ENCODE results near the gene DICER1.
"Not testable (repeated sequence)": the region's sequence is repeated elsewhere in the genome, so short reads cannot be mapped to it uniquely, and the experiment has no call there.

DICER1 gene

DNA sequence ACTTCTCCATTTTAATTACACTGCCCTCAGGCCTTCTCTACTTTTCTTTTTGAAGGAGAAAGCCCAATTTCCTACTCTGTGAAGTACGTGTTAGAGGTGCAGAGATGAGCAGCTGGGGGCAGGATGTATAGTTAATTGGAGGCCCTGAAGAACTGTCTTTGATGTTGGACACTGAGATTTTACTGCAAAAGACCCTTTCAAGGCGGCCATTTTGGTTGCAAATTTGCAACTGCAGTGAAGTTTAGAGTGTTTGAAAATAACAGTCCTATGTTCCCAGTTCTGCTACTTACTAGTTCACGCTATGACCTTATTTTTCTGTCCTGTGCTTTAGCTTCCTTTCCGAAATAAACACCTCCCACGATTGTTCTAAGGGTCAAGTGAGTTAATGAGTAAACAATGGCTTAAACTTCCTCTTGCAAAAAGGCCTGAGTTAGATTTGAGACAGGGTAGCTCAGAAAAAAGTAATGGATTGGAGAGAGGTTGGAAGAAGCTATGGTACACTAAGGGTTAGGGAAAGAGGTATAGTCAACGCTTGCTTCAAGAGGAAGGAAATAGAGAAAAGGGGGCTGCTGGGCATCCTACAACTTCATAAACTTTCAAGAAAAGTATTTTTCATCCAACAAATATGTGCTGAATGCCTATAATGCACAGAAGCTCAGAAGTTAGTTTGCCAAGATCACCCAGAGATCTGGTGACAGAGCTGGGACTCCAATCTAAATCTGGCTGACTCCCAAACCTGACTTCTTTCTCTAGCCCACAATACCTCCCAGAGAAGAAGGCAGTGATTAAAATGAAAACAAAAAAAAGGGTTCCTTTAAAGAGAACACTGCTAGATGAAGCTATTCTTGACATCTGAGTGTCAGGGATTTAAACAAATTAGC, 26.4 kb upstream of the DICER1 start:
- DNase-seq, result no peak

DNA sequence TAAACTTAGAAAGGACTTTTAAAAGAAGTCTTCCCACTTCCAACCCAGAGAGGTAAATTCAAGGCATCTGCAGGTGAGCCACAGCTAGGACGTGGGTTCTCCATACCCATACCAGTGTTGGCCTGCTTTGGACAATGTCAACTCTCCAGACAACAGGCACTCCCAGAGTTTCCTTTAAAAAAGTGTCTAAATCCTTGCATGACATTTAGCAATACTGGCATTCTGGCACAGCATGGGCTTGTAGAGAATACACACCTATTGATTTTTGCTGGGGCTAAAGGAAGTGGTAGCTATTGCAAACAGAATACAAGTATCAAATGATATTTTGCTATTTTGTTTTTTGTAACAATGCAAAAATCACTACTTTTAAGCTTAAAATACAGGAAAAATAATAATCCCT, 25.8 kb upstream of the DICER1 start:
- no peak for DNase-seq

DNA sequence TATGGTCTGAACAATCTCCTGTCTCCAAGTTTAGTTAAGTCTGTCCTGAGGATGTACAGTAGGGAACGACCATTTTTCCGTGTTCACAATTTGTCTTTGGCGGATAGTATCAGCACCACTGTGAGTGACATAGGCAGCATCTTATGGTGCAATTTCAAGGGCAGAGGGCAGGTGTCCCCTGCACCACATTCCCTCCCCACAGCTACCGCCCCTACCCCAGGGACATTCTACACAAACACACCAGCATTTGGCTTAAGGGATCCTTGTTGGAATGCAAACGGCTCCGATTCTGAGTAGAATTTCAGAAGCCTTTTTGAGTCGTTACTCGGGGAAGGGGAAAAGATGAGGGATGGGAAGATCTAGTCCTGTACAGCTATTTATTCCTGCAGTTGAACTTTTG, 25.1 kb upstream of the DICER1 start:
- no peak for DNase-seq

DNA sequence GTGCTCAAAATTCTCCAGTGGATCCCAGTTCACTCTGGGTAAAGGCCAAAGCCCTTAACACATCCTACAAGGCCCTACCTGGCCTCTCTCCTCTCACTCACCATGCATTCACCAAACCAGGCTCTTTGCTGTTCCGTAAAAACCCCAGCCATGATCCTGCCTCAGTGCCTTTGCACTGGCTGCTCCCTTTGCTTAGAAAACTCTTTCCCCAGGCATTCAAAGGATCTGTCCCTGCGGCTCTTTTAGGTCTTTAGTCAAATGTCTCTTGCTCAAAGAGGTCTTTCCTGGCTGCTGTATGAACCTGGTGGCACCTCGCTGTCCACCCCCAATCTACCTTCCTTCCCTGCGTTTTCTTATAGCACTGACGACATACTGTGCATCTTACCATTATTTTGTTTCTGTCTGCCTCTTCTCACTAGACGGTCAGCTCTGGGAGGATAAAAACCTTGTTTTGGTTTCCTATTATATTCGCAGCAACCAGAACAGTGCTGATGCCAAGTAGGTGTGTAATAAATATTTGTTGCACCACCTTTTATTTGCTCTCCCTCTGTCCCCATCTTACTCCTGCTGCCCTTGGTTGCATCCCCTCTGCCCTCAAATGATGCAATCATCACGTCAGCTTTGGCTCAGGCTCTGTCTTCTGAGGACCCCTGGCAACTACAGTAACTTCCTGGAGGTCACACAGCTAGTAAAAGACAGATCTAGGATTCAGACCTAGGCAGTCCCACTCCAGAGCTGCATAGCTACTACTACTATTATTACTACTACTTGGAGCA, 23.8 kb upstream of the DICER1 start:
- no peak for DNase-seq

DNA sequence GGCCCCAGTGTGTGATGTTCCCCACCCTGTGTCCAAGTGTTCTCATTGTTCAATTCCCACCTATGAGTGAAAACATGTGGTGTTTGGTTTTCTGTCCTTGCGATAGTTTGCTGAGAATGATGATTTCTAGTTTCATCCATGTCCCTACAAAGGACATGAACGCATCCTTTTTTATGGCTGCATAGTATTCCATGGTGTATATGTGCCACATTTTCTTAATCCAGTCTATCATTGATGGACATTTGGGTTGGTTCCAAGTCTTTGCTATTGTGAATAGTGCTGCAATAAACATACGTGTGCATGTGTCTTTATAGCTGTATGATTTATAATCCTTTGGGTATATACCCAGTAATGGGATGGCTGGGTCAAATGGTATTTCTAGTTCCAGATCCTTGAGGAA, 18.3 kb upstream of the DICER1 start:
- not testable (repeated sequence) for DNase-seq

DNA sequence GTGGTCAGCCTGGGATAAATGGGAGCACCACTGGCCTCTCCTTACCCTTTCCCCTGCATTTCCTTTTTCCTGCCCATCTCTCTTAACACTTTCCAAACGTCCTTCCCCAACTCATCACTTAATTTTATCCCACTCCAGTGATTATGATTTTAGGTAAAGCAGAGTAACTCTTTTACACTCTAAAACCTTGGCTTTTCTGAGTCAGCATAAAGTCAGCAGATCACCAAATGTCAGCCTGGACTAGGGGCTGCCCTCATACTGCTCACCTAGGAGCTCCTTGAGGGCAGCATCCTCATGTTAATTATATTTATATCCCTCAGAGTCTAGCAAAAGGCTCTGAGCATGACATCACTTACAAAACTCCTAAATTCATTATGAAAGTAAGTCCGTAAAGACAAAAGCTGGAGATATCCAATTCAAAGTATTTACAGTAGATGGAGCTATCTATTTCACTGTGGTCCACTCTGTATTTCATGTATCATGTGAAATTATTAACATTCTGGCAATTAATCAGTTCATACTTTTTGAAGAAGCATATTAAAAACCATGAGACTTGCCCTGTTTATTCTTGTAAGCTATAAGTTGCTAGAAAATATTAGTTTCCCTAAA, 17.0 kb upstream of the DICER1 start:
- no peak for DNase-seq

DNA sequence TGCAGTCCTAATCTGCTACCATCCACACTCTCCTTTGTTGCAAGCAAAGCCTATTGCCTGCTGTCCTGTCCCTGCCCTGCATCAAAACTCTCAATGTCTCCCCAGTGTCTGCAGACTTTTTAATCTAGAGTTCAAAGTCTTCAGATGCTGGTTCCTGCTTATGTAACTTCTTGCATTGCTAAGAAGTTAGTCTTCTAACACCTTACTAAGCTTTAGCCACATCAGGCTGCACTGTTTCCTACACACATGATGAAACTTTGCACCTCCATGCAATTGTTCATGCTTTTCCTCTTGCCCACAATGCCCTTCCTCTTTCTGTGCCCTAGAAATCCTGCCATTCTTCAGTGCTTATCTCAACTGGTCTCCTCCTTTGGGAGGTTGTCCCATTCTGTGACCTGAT, 16.2 kb upstream of the DICER1 start:
- no peak for DNase-seq

DNA sequence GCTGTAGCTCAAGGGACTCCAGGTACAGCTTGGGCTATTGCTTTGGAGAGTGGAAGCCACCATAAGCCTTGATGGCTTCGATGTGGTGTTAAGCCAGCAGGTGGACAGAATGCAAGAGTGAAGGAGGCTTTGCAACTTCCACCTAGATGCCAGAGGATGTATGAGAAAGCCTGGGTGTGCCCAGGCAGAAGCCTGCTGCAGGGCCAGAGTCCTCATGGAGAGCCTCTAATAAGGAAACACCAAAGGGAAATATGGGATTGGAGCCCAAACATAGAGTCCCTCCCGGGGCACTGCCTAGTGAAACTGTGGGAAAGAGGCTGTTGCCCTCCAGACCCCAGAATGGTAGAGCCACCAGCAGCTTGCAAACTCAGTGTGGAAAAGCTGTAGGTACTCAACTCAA, 9.8 kb upstream of the DICER1 start:
- no peak for DNase-seq

DNA sequence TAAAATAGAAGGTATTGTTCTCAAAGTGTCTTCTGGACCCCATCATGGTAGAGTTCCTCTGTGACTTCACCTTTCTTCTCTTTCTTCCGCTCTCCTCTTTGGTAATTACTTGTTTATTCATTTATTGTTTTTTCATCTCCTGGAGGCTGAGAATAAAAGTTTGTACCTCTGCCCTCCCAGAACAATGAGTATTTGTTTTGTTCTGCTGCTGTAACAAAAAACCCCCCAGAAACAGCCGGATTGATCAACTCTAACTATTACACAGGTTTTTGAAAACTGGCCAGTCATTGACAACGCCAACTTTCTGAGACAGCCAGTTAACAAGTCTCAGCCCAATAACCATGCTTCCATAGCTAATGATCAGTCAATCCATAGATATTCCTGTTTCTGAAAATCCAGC, 8.2 kb upstream of the DICER1 start:
- DNase-seq, result no peak

DNA sequence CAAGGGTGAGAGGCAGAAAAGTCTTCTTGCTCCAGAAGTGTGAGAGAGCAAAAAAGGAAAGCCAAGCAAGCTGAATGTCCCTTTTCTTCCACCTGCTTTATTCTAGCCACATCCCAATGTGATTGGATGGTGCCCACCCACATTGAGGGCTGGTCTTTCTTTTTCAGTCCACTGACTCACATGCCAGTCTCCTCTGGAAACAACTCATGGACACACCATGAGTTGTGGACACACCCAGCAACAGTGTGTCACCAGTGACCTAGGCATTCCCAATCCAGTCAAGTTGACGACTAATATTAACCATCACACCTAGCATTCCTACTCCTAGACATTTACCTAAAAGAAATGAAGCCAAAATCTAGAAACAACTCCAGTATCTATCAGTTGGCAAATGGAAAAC, 7.2 kb upstream of the DICER1 start:
- no peak for DNase-seq

DNA sequence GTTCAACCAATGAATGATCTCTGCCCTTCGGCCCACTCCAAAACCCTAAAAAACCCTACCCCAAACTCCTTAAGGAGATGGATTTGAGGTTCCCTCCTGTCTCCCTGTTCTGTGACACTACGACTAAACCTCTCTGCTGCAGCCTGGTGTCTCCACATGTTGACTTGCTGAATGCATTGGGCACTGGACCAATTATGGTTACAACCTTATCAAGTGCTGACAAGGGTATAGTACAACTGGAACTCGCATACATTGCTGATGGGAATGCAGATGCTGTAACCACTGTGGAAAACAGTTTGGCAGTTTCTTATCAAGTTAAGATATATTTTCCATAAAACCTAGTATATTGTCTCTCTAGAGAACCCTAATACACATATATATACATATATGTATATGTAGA, 6.3 kb upstream of the DICER1 start:
- no peak for DNase-seq

DNA sequence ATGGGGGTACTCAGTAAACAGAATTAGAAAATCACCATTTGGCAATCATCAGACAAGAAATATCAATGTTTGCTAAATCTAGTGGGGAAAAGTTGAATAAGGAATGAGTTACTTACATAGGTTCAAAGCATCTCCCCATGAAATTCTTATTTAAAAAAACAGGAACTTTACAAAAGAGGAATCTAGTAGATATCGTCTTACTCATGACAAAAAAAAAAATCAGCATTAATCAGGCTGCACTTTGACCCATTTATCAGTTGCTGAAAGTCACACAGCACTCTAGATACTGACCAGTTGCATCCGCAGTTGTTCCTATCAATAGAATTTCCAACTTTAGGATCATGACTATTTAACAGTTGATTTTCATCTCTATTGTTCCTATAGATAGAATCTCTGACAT, 5.8 kb upstream of the DICER1 start:
- no peak for DNase-seq

DNA sequence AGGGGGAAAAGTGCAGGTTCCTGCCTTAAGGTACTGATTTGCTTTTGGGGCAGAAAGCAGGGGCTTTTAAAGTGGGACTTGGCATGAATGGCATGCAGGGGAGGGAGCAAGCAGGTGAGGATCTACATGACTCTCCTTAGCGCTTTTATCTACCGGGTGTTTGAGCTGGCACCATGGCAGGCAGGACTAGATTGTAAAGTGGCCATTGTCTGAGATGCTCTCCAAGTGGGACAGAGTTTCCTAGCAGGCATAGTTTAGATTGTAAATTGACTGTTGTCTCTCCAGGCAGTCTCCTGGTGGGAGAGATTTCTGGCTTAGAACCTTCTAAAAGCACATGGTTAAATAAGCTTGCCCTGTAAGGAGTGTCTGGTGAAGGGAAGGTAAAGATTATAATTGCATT, 5.3 kb upstream of the DICER1 start:
- DNase-seq, result no peak

DNA sequence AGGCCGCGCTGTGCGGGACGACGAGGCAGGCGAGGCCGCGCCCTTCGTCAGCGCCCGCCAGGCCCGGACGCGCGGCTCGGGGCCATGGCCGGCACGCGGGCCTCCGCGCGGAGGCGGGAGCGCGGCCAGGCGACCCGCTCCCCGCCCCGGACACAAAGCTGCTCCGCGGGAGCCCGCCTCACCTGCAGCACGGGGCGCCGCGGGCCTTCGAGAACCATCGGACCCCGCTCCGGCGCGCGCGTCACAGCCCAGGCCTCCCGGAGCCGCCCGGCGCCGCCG, 342 bp downstream of the DICER1 start:
- no peak for DNase-seq

DNA sequence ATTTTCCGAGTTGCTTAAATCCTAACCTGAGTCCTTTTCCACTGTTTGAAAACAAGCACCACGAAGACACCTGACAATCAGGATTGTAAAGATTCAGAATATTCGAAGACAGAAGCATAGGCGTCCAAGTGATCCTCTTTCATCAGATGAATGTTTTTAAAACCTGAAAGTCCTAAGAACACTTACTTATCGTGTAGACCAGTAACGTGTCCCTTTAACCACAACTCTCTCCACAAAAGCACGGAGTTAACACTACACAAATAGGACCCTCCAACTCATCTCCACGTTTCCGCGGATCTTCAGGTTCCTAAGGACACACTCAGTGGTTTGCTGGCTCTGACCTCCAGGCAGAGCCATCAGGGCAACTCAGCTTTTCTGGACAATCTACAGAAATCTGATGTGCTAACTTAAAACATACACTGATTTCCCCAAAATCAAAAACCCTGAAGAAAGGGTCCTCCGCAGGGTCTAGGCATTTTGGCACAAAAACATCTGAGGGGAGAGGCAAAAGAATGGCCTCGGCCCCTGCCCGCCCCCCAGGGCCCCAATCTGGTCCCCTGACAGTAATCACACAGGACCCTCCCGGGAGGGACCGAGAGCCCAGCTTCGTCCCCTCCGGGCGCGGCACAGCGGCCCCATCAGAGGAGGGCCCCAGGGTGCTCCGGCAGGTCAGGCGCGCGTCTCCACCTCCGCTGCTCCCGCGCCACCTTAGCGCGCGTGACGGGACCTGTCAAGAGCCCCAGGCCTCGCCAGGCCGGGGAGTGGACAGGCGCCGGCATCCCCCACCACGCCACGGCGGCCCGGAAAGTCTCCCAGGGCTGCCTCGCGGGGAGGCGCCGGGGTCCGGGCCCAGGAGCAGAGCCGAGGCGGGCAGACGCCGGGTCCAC, 925 bp downstream of the DICER1 start:
- DNase-seq, result no peak

DNA sequence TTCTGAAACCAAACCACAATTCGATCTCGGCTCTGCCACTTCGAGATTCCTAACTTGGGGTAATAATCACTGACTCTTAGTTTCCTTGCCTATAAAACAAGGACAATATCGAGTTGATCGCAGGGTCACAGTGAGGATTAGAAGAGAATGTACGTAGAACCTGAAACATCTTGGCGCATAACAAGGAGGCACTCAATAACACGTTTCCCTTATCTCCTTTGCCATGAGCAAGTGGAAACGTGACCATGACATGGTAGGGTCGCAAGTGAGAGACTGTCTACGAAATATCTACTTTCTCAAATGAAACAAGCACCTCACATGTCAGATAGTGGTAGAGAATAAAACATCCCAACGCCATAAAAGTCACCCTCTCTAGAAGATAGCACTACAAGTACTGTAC, 2.3 kb downstream of the DICER1 start:
- DNase-seq, result no peak

DNA sequence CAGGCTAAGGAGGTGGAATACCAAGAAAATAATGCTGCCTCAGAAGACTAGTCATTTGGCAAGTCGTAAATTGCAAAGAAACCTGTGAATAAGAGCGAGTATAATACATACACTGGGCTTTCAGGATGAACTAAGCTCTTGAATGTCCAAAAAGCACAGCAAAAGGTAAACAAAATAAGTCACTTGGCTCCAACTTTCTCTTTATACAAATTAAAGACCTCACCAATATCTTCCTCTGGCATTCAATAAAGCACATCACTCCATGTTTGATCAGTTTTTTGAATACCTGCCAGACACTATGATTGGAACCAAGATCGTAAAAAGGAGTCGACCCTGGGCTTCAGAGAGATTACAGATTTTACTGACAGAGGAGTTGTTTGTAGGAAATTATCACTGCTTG, 3.5 kb downstream of the DICER1 start:
- DNase-seq, result no peak

DNA sequence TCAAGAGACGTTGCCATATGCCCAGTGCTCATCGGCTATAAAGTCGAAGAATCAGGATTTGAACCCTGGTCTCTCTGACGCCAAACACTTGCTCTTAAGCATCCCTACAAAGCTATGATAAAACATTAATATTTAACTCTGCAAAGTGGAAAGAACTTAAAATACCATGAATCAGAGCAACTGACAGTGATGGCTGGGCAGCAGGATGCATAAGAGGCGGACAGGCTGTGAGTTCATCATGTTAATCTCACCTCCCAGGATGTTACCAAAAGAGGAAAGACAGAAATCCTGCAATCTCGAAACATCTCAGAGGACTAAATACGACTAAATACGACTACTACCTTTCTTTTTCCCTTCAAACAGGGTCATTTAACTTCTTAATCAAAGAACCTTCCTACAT, 5.8 kb downstream of the DICER1 start:
- DNase-seq, result no peak

DNA sequence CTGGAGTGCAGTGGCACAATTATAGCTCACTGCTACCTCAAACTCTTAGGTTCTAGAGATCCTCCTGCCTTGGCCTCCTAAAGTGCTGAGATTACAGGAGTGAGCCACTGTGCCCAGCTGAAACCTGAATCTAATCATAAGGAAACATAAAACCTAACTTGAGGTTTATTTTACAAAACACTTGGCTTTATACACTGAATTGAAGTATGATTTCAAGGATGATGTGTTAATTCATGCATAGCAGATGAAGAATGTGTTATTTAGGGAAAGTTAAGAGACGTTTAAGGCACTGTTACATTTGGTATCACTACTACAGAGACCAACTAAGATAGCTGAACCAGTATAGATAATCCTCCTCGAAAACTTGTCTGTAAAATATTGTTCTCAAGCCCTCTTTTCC, 6.4 kb downstream of the DICER1 start:
- no peak for DNase-seq

DNA sequence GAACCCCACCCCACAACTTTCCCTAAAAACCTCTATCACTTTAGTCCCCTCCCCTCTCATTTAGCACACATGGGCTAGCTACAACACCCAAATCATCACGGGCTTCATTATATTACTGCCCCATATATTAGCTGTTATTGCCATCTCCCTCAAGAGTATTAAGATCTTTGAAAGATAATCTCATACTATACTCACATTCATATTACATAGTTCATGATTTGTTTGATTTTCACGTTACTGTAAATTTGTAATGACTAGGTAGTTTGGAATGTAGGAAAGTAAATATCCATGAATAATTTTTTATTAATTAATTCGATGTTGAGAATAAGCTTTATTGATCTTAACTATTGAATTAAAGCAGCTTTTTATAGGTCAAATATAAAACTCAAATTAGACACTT, 7.9 kb downstream of the DICER1 start:
- DNase-seq, result no peak

DNA sequence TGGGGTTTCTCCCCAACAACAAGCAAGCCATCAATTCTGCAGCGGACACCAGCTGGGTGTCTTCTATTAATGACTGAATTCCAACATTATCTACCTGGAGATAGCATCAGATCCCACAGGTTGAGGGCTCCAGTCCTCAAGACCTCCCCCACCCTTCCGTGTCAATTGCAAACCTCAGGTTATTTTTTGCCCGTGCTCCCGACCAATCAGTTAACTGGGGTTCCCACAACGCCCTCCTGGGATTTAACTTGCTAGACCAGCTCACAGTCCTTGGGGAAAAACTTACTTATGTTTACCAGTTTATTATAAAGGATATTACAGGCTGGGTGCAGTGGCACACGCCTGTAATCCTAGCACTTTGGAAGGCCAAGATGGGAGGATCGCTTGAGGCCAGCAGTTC, 9.7 kb downstream of the DICER1 start:
- no peak for DNase-seq

DNA sequence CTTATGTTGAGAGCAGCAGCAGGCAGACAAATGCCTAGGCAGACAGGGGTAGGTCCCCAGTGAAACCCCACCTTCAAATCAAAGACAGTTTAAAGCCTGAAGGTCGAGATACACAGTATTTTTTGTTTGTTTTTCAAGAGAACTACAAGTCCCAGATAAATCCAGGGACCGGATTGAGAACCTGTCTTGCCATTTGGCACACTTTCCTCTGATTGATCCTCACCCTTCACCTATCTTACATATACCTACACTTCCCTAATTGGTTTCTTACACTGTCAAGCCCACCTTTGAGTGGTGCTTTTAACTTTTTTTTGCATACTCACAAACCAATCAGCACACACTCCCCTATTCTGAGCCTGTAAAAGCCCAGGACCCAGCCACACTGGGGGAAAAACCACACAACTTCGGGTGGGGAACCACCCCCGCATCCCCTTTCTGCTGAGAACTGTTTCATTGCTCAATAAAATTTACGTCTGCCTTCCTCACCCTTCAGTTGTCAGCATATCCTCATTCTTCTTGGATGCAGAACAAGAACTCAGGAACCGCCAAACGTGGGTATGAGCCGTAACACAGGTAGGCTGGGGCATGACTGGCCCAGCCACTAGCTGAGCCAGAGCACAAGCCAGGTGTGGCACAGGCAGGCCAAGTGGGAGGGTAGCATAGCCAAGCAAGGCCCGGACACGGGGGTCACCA, 11.1 kb downstream of the DICER1 start:
- no peak for DNase-seq

DNA sequence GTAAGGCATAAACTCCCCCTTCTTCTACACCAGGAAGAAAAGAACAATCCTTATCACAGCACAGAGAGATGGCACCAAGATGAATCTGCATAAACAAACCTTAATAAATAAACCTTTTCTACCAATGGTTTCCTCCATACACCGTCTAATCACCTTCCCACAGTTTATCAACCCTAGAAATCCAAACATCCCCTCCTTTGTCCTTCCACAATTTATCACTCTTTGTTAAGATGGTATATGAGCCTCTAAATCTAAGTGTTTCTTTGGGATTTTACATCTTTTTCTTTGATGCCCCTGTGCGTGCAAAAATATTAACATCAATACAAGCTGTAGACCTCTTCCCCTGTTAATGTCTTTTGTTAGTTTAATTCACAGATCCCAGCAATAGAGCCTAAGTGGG, 12.5 kb downstream of the DICER1 start:
- no peak for DNase-seq
